ENCODE measurements around the gene SAV1. TPM values are rescaled to one million over a fixed set of nuclear protein-coding genes. Genes with fewer than 3 reads are reported as not detected.
A peak's percentile ranks its signal among the peaks of the same experiment; 100 is the strongest.

SAV1 gene
- total RNA-seq (1 to 10 TPM; 7.9 to 8.8 TPM), total RNA-seq (7.9 to 30.5 (median 18.8) reads per million in 172 experiments)
- 10.5 TPM for polyA plus RNA-seq (2013, experiment 1 of 2)
- 9.1 TPM for polyA plus RNA-seq (2013, experiment 2 of 2)

DNA sequence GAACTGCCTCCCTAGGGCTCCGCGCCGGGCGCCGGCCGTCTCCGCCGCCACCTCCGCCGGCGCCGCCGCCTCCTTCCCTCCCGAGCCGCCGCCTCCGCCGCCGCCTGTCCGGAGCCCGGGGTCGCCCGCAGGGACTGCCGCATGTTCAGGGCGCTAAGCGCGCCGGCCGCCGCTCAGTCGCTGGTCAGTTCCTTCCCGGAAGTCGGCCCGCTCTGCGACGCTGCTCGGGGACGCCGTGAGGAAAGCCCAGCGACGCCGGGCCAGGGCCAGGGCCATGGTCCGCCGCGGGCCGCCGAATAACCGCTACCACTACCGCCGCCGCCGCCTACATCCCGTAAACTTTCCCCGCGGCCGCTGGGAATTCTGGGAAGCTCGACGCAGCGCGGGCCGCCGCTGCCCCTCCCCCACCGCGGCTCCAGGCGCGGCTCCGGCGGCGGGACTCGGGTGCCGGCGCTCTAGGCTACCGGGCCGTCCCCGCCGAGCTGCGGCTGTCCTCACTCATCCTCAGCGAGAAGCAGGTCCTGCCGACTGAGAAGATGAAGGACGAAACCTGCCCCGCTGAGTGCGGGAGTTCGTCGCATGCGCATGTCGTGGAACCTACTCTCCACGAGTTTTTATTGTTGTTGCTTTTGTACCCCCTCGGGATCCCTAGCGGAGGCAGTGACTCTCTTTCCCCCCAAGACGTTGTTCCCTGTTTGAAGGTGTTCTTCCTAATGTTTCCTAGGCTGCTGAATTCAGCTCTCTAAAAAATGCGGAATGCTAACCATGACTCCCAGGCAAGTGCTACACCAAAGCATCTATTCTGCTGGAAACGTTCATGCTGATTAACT, at the start of gene SAV1:
Gene SAV1, minus strand, starts transcription at position 311 of the 830 bp plus-strand sequence. CDS start 339 bp downstream, outside the sequence.
- Mint-ChIP-seq H3K9me3 (no peaks in the 10 kb centered on the region), H3K4me1 (ENCODE audit: low read depth) (peaks cover 15% of the 10 kb centered on the region), H3K27ac (peak within 1 kb of the TSS; percentile 87), H3K36me3 (ENCODE audit: low read depth) (peaks cover 15% of the 10 kb centered on the region), H3K4me3 (peak within 1 kb of the TSS; percentile 96), H3K27me3 (no peaks in the 10 kb centered on the region)
- Histone ChIP-seq H3K27ac (ENCODE audit: low read depth in 1 of 2, low read length in 2 of 2) (no peak within 1 kb of the TSS), H3K9me3 (ENCODE audit: control insufficient read depth in 1 of 2, insufficient read depth in 1 of 2, low read length in 2 of 2) (no peaks in the 10 kb centered on the region), H3K4me1 (ENCODE audit: insufficient read depth, low read length) (peaks cover 13% of the 10 kb centered on the region), H3K27me3 (ENCODE audit: control insufficient read depth in 1 of 2, insufficient read depth in 2 of 2, low read length in 2 of 2) (no peaks in the 10 kb centered on the region), H3K4me3 (ENCODE audit: low read length) (peak within 1 kb of the TSS; percentile 71), H3K36me3 (ENCODE audit: insufficient read depth, low read length) (peaks cover 2% of the 10 kb centered on the region)
- DNase-seq (peak; percentile 3 to 77 (median 38)), ATAC-seq (ENCODE audit: poor library complexity) (peak; percentile 35)
- CTCF ChIA-PET: no interaction called here
- intact Hi-C loops (cut with DNase I, micrococcal nuclease): no loop called here
- TF ChIP-seq, protein P1, sequence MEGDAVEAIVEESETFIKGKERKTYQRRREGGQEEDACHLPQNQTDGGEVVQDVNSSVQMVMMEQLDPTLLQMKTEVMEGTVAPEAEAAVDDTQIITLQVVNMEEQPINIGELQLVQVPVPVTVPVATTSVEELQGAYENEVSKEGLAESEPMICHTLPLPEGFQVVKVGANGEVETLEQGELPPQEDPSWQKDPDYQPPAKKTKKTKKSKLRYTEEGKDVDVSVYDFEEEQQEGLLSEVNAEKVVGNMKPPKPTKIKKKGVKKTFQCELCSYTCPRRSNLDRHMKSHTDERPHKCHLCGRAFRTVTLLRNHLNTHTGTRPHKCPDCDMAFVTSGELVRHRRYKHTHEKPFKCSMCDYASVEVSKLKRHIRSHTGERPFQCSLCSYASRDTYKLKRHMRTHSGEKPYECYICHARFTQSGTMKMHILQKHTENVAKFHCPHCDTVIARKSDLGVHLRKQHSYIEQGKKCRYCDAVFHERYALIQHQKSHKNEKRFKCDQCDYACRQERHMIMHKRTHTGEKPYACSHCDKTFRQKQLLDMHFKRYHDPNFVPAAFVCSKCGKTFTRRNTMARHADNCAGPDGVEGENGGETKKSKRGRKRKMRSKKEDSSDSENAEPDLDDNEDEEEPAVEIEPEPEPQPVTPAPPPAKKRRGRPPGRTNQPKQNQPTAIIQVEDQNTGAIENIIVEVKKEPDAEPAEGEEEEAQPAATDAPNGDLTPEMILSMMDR (IDR thresholded peaks at IDR 0.05): no peak
- POLR2A ChIA-PET: interaction anchor here (0.8 to 1.0 kb wide), 2 partner anchors 124 to 192 kb away, joined by 3 read pairs; no protein-coding TSS in a partner anchor

DNA sequence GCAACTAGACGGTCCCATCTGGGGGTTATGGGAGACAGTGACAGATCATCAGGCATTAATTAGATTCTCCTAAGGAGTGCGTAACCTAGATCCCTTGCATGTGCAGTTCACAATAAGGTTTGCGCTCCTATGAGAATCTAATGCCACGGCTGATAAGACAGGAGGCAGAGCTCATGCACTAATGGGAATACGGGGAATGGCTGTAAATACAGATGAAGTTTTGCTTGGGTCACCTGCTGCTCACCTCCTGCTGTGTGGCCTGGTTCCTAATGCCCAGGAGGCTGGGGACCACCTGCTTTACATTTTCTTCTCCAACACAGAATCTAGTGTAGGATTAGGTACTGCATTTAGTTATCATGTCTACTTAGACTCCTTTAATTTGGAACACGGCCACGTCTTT, 49.7 kb upstream of the SAV1 start:
- no peaks in the 10 kb centered on the region for H3K9me3 Mint-ChIP-seq
- Histone ChIP-seq H3K27me3 (ENCODE audit: control insufficient read depth in 1 of 2, insufficient read depth in 2 of 2, low read length in 2 of 2) (peaks cover 0 to 2% of the 10 kb centered on the region in 2 experiments), H3K9me3 (ENCODE audit: control insufficient read depth in 1 of 2, insufficient read depth in 1 of 2, low read length in 2 of 2) (no peaks in the 10 kb centered on the region), H3K36me3 (ENCODE audit: insufficient read depth, low read length) (peaks cover 17% of the 10 kb centered on the region), H3K4me3 (ENCODE audit: low read length) (no peak overlapping the region), H3K27ac (ENCODE audit: low read depth in 1 of 2, low read length in 2 of 2) (no peak overlapping the region), H3K4me1 (ENCODE audit: insufficient read depth, low read length) (no peaks in the 10 kb centered on the region)
- H3K36me3 Mint-ChIP-seq (ENCODE audit: low read depth): peaks cover 25% of the 10 kb centered on the region
- ATAC-seq (ENCODE audit: poor library complexity) (no peak), DNase-seq (no peak)
- H3K27me3 Mint-ChIP-seq: no peaks in the 10 kb centered on the region
- no peak overlapping the region for H3K27ac Mint-ChIP-seq
- H3K4me3 Mint-ChIP-seq: no peak overlapping the region
- H3K4me1 Mint-ChIP-seq (ENCODE audit: low read depth): no peaks in the 10 kb centered on the region
- TF ChIP-seq, protein P1 (IDR thresholded peaks at IDR 0.05): no peak
- ChIA-PET CTCF (no interaction called here), POLR2A (no interaction called here)
- intact Hi-C loops (cut with DNase I, micrococcal nuclease): no loop called here

DNA sequence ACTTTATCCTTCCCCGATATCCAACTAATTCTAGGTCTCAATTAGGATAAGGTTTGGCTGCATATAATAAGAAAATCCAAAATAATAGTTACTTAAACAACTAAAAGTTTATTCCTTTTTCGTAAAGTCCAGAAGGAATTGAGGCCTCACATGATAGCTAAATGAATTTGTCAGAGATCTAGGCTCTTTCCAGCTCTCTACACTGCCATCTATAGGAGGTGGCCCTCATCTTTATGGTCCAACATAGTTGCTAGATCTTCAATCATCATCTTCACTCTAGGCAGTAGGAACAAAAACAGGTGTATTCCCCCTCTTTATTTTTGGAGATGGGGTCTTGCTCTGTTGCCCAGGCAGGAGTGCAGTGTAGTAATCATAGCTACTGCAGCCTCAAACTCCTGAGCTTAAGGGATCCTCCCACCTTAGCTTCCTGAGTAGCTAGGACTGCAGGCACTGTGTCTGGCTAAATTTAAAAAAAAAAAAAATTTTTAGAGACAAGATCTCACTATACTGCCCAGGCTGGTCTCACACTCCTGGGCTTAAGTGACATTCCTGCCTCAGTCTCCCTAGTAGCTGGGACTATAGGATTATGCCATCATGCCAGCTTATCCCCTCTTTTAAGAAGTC, 46.5 kb upstream of the SAV1 start:
- no peaks in the 10 kb centered on the region for H3K9me3 ChIP-seq (ENCODE audit: control insufficient read depth in 1 of 2, insufficient read depth in 1 of 2, low read length in 2 of 2)
- no peak overlapping the region for H3K4me3 ChIP-seq (ENCODE audit: low read length)
- POLR2A ChIA-PET: no interaction called here
- no peak for ATAC-seq (ENCODE audit: poor library complexity)
- DNase-seq: peak in 4 of 14 experiments; percentile 7 to 42 (median 28)
- Mint-ChIP-seq H3K27me3 (peaks cover 6% of the 10 kb centered on the region), H3K4me3 (no peak overlapping the region), H3K27ac (no peak overlapping the region), H3K4me1 (ENCODE audit: low read depth) (no peaks in the 10 kb centered on the region), H3K9me3 (no peaks in the 10 kb centered on the region), H3K36me3 (ENCODE audit: low read depth) (no peaks in the 10 kb centered on the region)
- no peak overlapping the region for H3K27ac ChIP-seq (ENCODE audit: low read depth in 1 of 2, low read length in 2 of 2)
- TF ChIP-seq, protein P1 (IDR thresholded peaks at IDR 0.05): peak; percentile 12
- peaks cover 0 to 4% of the 10 kb centered on the region in 2 experiments for H3K27me3 ChIP-seq (ENCODE audit: control insufficient read depth in 1 of 2, insufficient read depth in 2 of 2, low read length in 2 of 2)
- intact Hi-C loops (cut with DNase I, micrococcal nuclease): loop anchor here in 1 of 2 experiments (5.0 kb wide), 1 partner anchor 112 kb away; no protein-coding TSS in a partner anchor
- CTCF ChIA-PET: interaction anchor here (0.6 to 1.3 kb wide), 4 partner anchors 9 to 114 kb away, joined by 3 to 5 read pairs (median 4); no protein-coding TSS in a partner anchor
- H3K36me3 ChIP-seq (ENCODE audit: insufficient read depth, low read length): no peaks in the 10 kb centered on the region
- no peaks in the 10 kb centered on the region for H3K4me1 ChIP-seq (ENCODE audit: insufficient read depth, low read length)
